ENCODE data around the gene HOXB5. TPM values are rescaled to one million over a fixed set of nuclear protein-coding genes. Genes with fewer than 3 reads are reported as not detected.

Gene HOXB5
- total RNA-seq, 1 experiment from 2014 or later: 5.9 TPM

- Histone ChIP-seq H3K27me3 (replicated peaks; ENCODE audit: insufficient read depth, low read depth, low read length, poor library complexity) (no peaks in the 10 kb centered on the region), H3K36me3 (ENCODE audit: insufficient read depth, low read length, poor library complexity, severe bottlenecking) (no peaks in the 10 kb centered on the region), H3K9me3 (ENCODE audit: low read depth, low read length, poor library complexity, severe bottlenecking) (no peaks in the 10 kb centered on the region), H3K4me3 (ENCODE audit: low read depth, low read length, poor library complexity, severe bottlenecking) (no peak overlapping the region), H3K4me1 (ENCODE audit: insufficient read depth, low read length, poor library complexity, severe bottlenecking) (peaks cover 12% of the 10 kb centered on the region), H3K27ac (ENCODE audit: low read depth, low read length, poor library complexity, severe bottlenecking) (no peak overlapping the region)
- DNase-seq (ENCODE audit: low spot score): no peak
- ChIA-PET POLR2A (ENCODE audit: low non-redundant PET) (no interaction called here), CTCF (no interaction called here)
- no TSS peak for BruUV-seq (replicated peaks)
- TF ChIP-seq, protein P1, sequence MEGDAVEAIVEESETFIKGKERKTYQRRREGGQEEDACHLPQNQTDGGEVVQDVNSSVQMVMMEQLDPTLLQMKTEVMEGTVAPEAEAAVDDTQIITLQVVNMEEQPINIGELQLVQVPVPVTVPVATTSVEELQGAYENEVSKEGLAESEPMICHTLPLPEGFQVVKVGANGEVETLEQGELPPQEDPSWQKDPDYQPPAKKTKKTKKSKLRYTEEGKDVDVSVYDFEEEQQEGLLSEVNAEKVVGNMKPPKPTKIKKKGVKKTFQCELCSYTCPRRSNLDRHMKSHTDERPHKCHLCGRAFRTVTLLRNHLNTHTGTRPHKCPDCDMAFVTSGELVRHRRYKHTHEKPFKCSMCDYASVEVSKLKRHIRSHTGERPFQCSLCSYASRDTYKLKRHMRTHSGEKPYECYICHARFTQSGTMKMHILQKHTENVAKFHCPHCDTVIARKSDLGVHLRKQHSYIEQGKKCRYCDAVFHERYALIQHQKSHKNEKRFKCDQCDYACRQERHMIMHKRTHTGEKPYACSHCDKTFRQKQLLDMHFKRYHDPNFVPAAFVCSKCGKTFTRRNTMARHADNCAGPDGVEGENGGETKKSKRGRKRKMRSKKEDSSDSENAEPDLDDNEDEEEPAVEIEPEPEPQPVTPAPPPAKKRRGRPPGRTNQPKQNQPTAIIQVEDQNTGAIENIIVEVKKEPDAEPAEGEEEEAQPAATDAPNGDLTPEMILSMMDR (conservative IDR thresholded peaks at IDR 0.05; ENCODE audit: low read depth, low read length): no peak
- TF ChIP-seq EZH2 (IDR thresholded peaks at IDR 0.05; ENCODE audit: borderline replicate concordance, low read depth, low read length, poor library complexity, severe bottlenecking): no peak
- intact Hi-C loops (cut with micrococcal nuclease; ENCODE audit: unreplicated experiment): no loop called here
Measured at GRCh38 chr17:48629411-48629759, 35.8 kb upstream of the HOXB5 start.

GRCh38 chr17:48628649-48629410 lies 35.3 kb upstream of the HOXB5 start:
- Histone ChIP-seq H3K9me3 (ENCODE audit: low read depth, low read length, poor library complexity, severe bottlenecking) (no peaks in the 10 kb centered on the region), H3K27me3 (replicated peaks; ENCODE audit: insufficient read depth, low read depth, low read length, poor library complexity) (no peaks in the 10 kb centered on the region), H3K36me3 (ENCODE audit: insufficient read depth, low read length, poor library complexity, severe bottlenecking) (no peaks in the 10 kb centered on the region), H3K4me3 (ENCODE audit: low read depth, low read length, poor library complexity, severe bottlenecking) (no peak overlapping the region), H3K4me1 (ENCODE audit: insufficient read depth, low read length, poor library complexity, severe bottlenecking) (peaks cover 18% of the 10 kb centered on the region), H3K27ac (ENCODE audit: low read depth, low read length, poor library complexity, severe bottlenecking) (no peak overlapping the region)
- BruUV-seq (replicated peaks): no TSS peak
- CTCF ChIA-PET: interaction anchor here (0.6 kb wide), 1 partner anchor 247 kb away, joined by 3 read pairs; no protein-coding TSS in a partner anchor
- intact Hi-C loops (cut with micrococcal nuclease; ENCODE audit: unreplicated experiment): no loop called here
- no peak for DNase-seq (ENCODE audit: low spot score)
- TF ChIP-seq, protein P1 (conservative IDR thresholded peaks at IDR 0.05; ENCODE audit: low read depth, low read length): no peak
- no peak for TF ChIP-seq EZH2 (IDR thresholded peaks at IDR 0.05; ENCODE audit: borderline replicate concordance, low read depth, low read length, poor library complexity, severe bottlenecking)
- POLR2A ChIA-PET (ENCODE audit: low non-redundant PET): interaction anchor here (0.7 kb wide), 1 partner anchor 405 kb away, joined by 4 read pairs; no protein-coding TSS in a partner anchor

DNA sequence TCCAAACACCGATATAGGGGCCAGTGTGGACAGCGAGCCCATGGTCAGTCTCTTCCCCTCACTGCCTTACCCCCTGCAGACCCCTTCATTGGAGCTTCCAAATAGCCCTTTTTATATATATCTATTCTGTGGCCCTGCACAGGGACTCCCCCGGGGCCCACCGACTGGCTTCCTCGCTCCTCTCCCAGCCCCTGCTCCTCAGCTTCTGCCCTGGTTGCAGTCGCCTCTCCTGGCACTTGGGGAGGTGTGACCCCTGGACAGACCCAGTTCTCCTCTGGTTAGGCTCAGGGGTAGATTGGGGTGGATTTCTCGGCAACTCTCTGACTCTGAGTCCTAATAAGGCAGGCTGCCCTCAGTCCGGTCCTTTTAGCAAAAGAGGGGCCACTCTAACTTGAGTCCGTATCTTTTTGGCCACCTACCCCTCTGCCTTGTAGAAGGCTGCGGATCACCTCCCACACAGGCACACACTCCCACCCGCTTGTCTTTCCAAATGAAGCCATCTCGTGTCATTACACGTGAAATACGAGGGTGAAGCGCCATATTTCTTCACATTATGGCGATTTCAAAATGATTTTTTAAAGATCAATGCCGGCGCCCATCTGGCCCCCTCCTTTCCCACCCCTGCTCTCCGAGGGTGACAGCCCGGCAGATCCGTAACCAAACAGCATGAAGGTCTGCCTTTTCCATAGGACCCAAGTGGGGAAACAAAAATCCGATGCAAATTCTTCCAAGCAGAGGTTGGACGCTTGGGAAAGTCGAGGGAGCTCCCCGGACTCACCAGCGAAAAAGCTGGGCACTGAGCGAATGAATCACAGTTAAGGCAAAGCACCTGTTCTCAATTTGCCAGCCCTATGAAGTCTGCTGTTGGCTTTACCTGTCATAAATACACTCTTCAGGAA lies 34.3 kb upstream of the HOXB5 start:
- POLR2A ChIA-PET (ENCODE audit: low non-redundant PET): interaction anchor here (0.7 kb wide), 1 partner anchor 404 kb away, joined by 4 read pairs; no protein-coding TSS in a partner anchor
- Histone ChIP-seq H3K36me3 (ENCODE audit: insufficient read depth, low read length, poor library complexity, severe bottlenecking) (no peaks in the 10 kb centered on the region), H3K27me3 (replicated peaks; ENCODE audit: insufficient read depth, low read depth, low read length, poor library complexity) (no peaks in the 10 kb centered on the region), H3K9me3 (ENCODE audit: low read depth, low read length, poor library complexity, severe bottlenecking) (no peaks in the 10 kb centered on the region), H3K27ac (ENCODE audit: low read depth, low read length, poor library complexity, severe bottlenecking) (no peak overlapping the region), H3K4me1 (ENCODE audit: insufficient read depth, low read length, poor library complexity, severe bottlenecking) (peaks cover 20% of the 10 kb centered on the region), H3K4me3 (ENCODE audit: low read depth, low read length, poor library complexity, severe bottlenecking) (no peak overlapping the region)
- intact Hi-C loops (cut with micrococcal nuclease; ENCODE audit: unreplicated experiment): no loop called here
- TF ChIP-seq EZH2 (IDR thresholded peaks at IDR 0.05; ENCODE audit: borderline replicate concordance, low read depth, low read length, poor library complexity, severe bottlenecking): no peak
- TF ChIP-seq, protein P1 (conservative IDR thresholded peaks at IDR 0.05; ENCODE audit: low read depth, low read length): no peak
- BruUV-seq (replicated peaks): no TSS peak
- CTCF ChIA-PET: no interaction called here
- no peak for DNase-seq (ENCODE audit: low spot score)
